Kidney tubule cell (primary cell): ENCODE results near the gene MGLL.
"Not testable (repeated sequence)": the region's sequence is repeated elsewhere in the genome, so short reads cannot be mapped to it uniquely, and the experiment has no call there.

Source experiments
- DNase-seq: peaks from one replicate; pipeline ENCODE4 v3.0.0-alpha.2; 2018; ENCODE audit warnings: low spot score

MGLL gene

GRCh38 chr3:127688416-127689265, 133.7 kb downstream of the MGLL start:
- no peak for DNase-seq

- no peak for DNase-seq
These were observed 134.3 kb downstream of the MGLL start for GRCh38 chr3:127688022-127688415.

GRCh38 chr3:127687228-127687737, 135.0 kb downstream of the MGLL start:
- DNase-seq, result no peak

- DNase-seq, result no peak
These were observed 135.8 kb downstream of the MGLL start for GRCh38 chr3:127686512-127686894.

GRCh38 chr3:127685708-127686511, 136.4 kb downstream of the MGLL start:
- no peak for DNase-seq

- DNase-seq, result no peak
These were observed 137.2 kb downstream of the MGLL start for GRCh38 chr3:127684871-127685707.

- DNase-seq, result no peak
These were observed 139.8 kb downstream of the MGLL start for GRCh38 chr3:127682561-127682960.

GRCh38 chr3:127682175-127682554, 140.2 kb downstream of the MGLL start:
- not testable (repeated sequence) for DNase-seq

GRCh38 chr3:127680798-127681221, 141.5 kb downstream of the MGLL start:
- DNase-seq, result no peak

- DNase-seq, result no peak
These were observed 142.1 kb downstream of the MGLL start for GRCh38 chr3:127680146-127680661.

GRCh38 chr3:127679534-127680145, 142.7 kb downstream of the MGLL start:
- DNase-seq, result no peak

GRCh38 chr3:127678611-127679533, 143.4 kb downstream of the MGLL start:
- DNase-seq, result no peak

GRCh38 chr3:127678315-127678599, 144.1 kb downstream of the MGLL start:
- no peak for DNase-seq

GRCh38 chr3:127677541-127678314, 144.6 kb downstream of the MGLL start:
- no peak for DNase-seq

GRCh38 chr3:127676921-127677351, 145.4 kb downstream of the MGLL start:
- DNase-seq, result no peak

- no peak for DNase-seq
These were observed 145.9 kb downstream of the MGLL start for GRCh38 chr3:127676456-127676855.

- DNase-seq, result no peak
These were observed 146.5 kb downstream of the MGLL start for GRCh38 chr3:127675651-127676391.

GRCh38 chr3:127674790-127675189, 147.5 kb downstream of the MGLL start:
- DNase-seq, result no peak
